Lung (tissue), 12 donors: ENCODE results near the gene LARGE1. TPM values are rescaled to one million over a fixed set of nuclear protein-coding genes. Genes with fewer than 3 reads are reported as not detected.

ENCODE experiments used
- ATAC-seq: fragments of 200-7000 bp; cut with Tn5 transposase; one replicate; pipeline ENCODE4 v1.9.1; 2020; ENCODE audit warnings: moderate number of reproducible peaks; ENCODE audit not compliant: insufficient read depth, low FRiP score
- DNase-seq, 3 donors: peaks; one replicate each; pipeline ENCODE4 v3.0.0-alpha.2; 2013 to 2017
- H3K27ac ChIP-seq, 2 donors: one replicate each; pipeline ENCODE4 v1.5.1; 2013; ENCODE audit warnings: mild to moderate bottlenecking in 2 of 2, moderate library complexity in 2 of 2, control low read depth in 1 of 2, inconsistent platforms in 1 of 2, low read depth in 1 of 2, low read length in 1 of 2
- H3K27me3 ChIP-seq, 3 donors: one replicate each; pipeline ENCODE4 v1.5.1; 2013; ENCODE audit warnings: low read length in 2 of 3; ENCODE audit not compliant: control insufficient read depth in 3 of 3, insufficient read depth in 3 of 3
- H3K36me3 ChIP-seq, 4 donors: one replicate each; pipeline ENCODE4 v1.5.1; 2013; ENCODE audit warnings: low read length in 4 of 4, mild to moderate bottlenecking in 1 of 4, moderate library complexity in 1 of 4; ENCODE audit not compliant: control insufficient read depth in 4 of 4, insufficient read depth in 4 of 4
- H3K4me1 ChIP-seq, 5 donors: one replicate each; pipeline ENCODE4 v1.5.1; 2013; ENCODE audit warnings: low read length in 5 of 5, mild to moderate bottlenecking in 2 of 5, moderate library complexity in 1 of 5; ENCODE audit not compliant: control insufficient read depth in 5 of 5, insufficient read depth in 5 of 5
- H3K4me3 ChIP-seq: one replicate; pipeline ENCODE4 v1.5.1; 2013; ENCODE audit warnings: mild to moderate bottlenecking, control low read depth, moderate library complexity
- H3K9ac ChIP-seq, 2 donors: one replicate each; pipeline ENCODE4 v1.5.1; 2013; ENCODE audit warnings: low read length in 2 of 2, control low read depth in 1 of 2; ENCODE audit not compliant: insufficient read depth in 1 of 2
- H3K9me3 ChIP-seq, 4 donors: one replicate each; pipeline ENCODE4 v1.5.1; 2013; ENCODE audit warnings: low read length in 3 of 4, mild to moderate bottlenecking in 1 of 4, moderate library complexity in 1 of 4; ENCODE audit not compliant: control insufficient read depth in 4 of 4, insufficient read depth in 3 of 4
- CTCF ChIP-seq: IDR thresholded peaks from 2 replicates; pipeline ENCODE4 v1.5.1; 2012; ENCODE audit warnings: mild to moderate bottlenecking; ENCODE audit errors: control extremely low read depth, extremely low read depth
- WGBS, 2 donors: extraction: QIAGEN DNeasy Blood & Tissue Kit; methylation state at CpG; one replicate each; pipeline ENCODE4 v1.1.7; 2013; 5-methylcytosine and 5-hydroxymethylcytosine counted together
- polyA plus RNA-seq, 2 donors: library from polyadenylated mRNA; stranded (reverse); fragments of 200-250 nt; gene quantifications; one replicate each; pipeline ENCODE4 v1.2.1, GENCODE V29; 2013
- total RNA-seq, 2 donors: library from RNA; depleted of rRNA in 1 of 2; stranded (reverse); fragments of >200 nt in 1 of 2; gene quantifications; one replicate each; pipeline ENCODE4 v1.2.1, GENCODE V29; 2014 to 2021
- donor health status: control.
- donor health status: control.
- donor health status: Bipolar disorder and iron deficiency.
- donor health status: healthy.
- donor health status: DM: yes; HTN: yes; CAD: no.

Gene LARGE1
- total and polyA plus RNA-seq, 4 donors, result 2.9 to 41.1 (median 15.4) TPM

DNA sequence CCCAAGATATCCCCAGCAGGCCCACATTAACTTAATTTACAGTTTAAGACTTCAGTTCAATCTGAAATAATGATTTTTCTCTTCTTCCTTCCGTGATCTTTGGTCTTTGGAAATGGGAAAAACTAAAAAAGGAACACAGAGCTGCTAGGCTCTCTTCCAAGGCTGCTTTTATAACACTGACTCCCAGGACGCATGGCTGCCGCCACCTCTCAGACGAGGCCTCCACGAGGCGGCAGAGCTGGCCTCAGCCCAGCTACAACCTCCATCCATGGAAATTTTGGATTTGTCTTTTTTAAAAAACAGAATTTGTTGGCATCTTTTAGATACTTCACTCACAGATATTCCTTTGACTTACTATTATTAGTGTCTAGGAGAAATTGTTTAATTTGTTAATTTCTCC is 476.6 kb downstream of the LARGE1 start:
- Histone ChIP-seq H3K27ac (no peak overlapping the region), H3K4me1 (peaks cover 0 to 28% (median 3%) of the 10 kb centered on the region in 5 donors), H3K9ac (no peak overlapping the region), H3K27me3 (no peaks in the 10 kb centered on the region), H3K36me3 (no peaks in the 10 kb centered on the region), H3K4me3 (no peak overlapping the region), H3K9me3 (no peaks in the 10 kb centered on the region)
- WGBS, 2 donors, result 80 to 82% methylated on average over 6 of the region's 6 CpGs
- no peak for TF ChIP-seq CTCF
- ATAC-seq (no peak), DNase-seq (peak in 2 of 3 donors; percentile 45 to 69)

GRCh38 chr22:33440756-33441155 is 479.5 kb downstream of the LARGE1 start:
- no peak for ATAC-seq

DNA sequence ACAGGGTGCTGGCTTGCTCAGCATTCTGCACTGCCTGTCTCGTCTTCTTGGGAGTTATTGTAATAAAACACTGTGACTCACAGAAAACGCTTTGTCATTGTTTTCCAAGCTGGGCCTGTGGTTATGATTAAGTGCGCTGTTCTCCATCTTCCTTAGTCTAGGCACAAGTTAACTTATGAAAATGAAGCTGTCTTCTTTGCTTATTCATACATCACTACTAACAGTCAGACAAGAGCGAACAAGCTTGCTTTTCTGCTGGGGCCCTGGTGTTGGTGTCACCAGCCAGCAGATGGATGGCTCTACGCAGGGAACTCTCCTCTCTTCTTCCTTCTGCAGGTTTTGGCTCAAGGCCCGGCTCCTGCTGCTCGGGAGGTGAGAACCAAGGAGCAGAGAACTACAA is 482.0 kb downstream of the LARGE1 start:
- no peak for ATAC-seq
- H3K9ac ChIP-seq, result no peak overlapping the region
- 31 to 65% methylated on average over 7 of the region's 7 CpGs for WGBS, 2 donors

More at GRCh38 chr22:33440756-33441155, 479.5 kb downstream of the LARGE1 start:
- Histone ChIP-seq H3K4me3 (no peak overlapping the region), H3K27me3 (no peaks in the 10 kb centered on the region), H3K36me3 (no peaks in the 10 kb centered on the region), H3K4me1 (peaks cover 0 to 28% (median 3%) of the 10 kb centered on the region in 5 donors), H3K9me3 (no peaks in the 10 kb centered on the region), H3K9ac (no peak overlapping the region), H3K27ac (no peak overlapping the region)
- peak; percentile 69 to 93 (median 88) for DNase-seq
- WGBS, 2 donors, result 48 to 56% methylated on average over 4 of the region's 4 CpGs
- TF ChIP-seq CTCF, result no peak

More for the DNA sequence above, 482.0 kb downstream of the LARGE1 start:
- no peaks in the 10 kb centered on the region for H3K9me3 ChIP-seq
- no peaks in the 10 kb centered on the region for H3K36me3 ChIP-seq
- peaks cover 0 to 19% (median 3%) of the 10 kb centered on the region in 5 donors for H3K4me1 ChIP-seq
- H3K4me3 ChIP-seq, result no peak overlapping the region
- no peak for TF ChIP-seq CTCF
- no peak for DNase-seq
- H3K27ac ChIP-seq, result no peak overlapping the region
- H3K27me3 ChIP-seq, result no peaks in the 10 kb centered on the region
